Progenitor cell of endocrine pancreas (in vitro differentiated cells): Measurements from ENCODE around the gene CLOCK. TPM values are rescaled to one million over a fixed set of nuclear protein-coding genes. Genes with fewer than 3 reads are reported as not detected.

Source experiments
- DNase-seq: peaks from one replicate; pipeline ENCODE4 v3.0.0; 2021; ENCODE audit warnings: low spot score; ENCODE audit not compliant: unreplicated experiment
- H3K27ac Mint-ChIP-seq: 2 replicates; pipeline ENCODE4 v1.8.0; 2021; ENCODE audit warnings: mild to moderate bottlenecking, moderate library complexity, mixed read lengths
- H3K27me3 Mint-ChIP-seq: 2 replicates; pipeline ENCODE4 v1.8.0; 2021; ENCODE audit warnings: mixed read lengths
- H3K36me3 Mint-ChIP-seq: 2 replicates; pipeline ENCODE4 v1.8.0; 2022; ENCODE audit warnings: mixed read lengths; ENCODE audit not compliant: insufficient read depth
- H3K4me1 Mint-ChIP-seq: 2 replicates; pipeline ENCODE4 v1.8.0; 2021; ENCODE audit warnings: low read depth, mixed read lengths
- H3K4me3 Mint-ChIP-seq: 2 replicates; pipeline ENCODE4 v1.8.0; 2021; ENCODE audit warnings: low read depth, mild to moderate bottlenecking, moderate library complexity, mixed read lengths
- H3K9me3 Mint-ChIP-seq: 2 replicates; pipeline ENCODE4 v1.8.0; 2021; ENCODE audit warnings: low read depth, mixed read lengths
- CTCF ChIP-seq: fragments of 200-600 bp; sonication (generic); IDR thresholded peaks from one replicate; pipeline ENCODE4 v1.5.0; 2021; ENCODE audit warnings: antibody characterized with exemption, mild to moderate bottlenecking; ENCODE audit not compliant: unreplicated experiment
- total RNA-seq: library from RNA; stranded (reverse); gene quantifications from 2 replicates; pipeline ENCODE4 v1.2.1, GENCODE V29; 2021

Gene CLOCK
- total RNA-seq, 1 donor from 2014 or later: 16.0 TPM

- Mint-ChIP-seq H3K27ac (no peak overlapping the region), H3K36me3 (peaks cover 12% of the 10 kb centered on the region), H3K9me3 (peaks cover 17% of the 10 kb centered on the region), H3K4me3 (no peak overlapping the region), H3K4me1 (no peaks in the 10 kb centered on the region), H3K27me3 (no peaks in the 10 kb centered on the region)
- no peak for DNase-seq
- TF ChIP-seq CTCF: no peak
Observed at GRCh38 chr4:55512922-55513571, 33.7 kb downstream of the CLOCK start.

DNA sequence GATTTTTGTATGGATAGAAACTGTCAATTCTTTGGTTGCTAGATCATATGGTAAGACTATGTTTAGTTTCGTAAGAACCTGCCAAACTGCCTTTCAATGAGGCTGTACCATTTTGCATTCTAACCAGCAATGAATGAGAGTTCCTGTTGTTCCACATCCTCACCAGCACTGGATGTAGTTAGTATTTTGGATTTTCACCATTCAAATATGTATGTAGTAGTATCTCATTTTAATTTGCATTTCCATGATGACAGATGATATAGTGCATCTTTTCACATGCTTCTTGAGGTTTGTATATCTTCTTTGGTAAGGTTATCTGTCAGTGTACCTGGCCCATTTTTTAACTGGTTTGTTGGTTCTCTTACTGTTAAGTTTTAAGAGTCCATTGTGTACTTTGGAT is 34.6 kb downstream of the CLOCK start:
- no peak for TF ChIP-seq CTCF
- Mint-ChIP-seq H3K27ac (no peak overlapping the region), H3K4me3 (no peak overlapping the region), H3K27me3 (no peaks in the 10 kb centered on the region), H3K9me3 (peaks cover 17% of the 10 kb centered on the region), H3K4me1 (no peaks in the 10 kb centered on the region), H3K36me3 (peaks cover 14% of the 10 kb centered on the region)
- no peak for DNase-seq

GRCh38 chr4:55510685-55511084 is 36.0 kb downstream of the CLOCK start:
- Mint-ChIP-seq H3K36me3 (peaks cover 17% of the 10 kb centered on the region), H3K27me3 (no peaks in the 10 kb centered on the region), H3K4me3 (no peak overlapping the region), H3K9me3 (peaks cover 13% of the 10 kb centered on the region), H3K27ac (no peak overlapping the region), H3K4me1 (no peaks in the 10 kb centered on the region)
- no peak for TF ChIP-seq CTCF
- no peak for DNase-seq

GRCh38 chr4:55509266-55509665 is 37.4 kb downstream of the CLOCK start:
- no peak for TF ChIP-seq CTCF
- DNase-seq: no peak
- H3K27ac Mint-ChIP-seq: no peak overlapping the region
- H3K36me3 Mint-ChIP-seq: peaks cover 17% of the 10 kb centered on the region
- peaks cover 13% of the 10 kb centered on the region for H3K9me3 Mint-ChIP-seq
- no peak overlapping the region for H3K4me3 Mint-ChIP-seq
- no peaks in the 10 kb centered on the region for H3K27me3 Mint-ChIP-seq
- H3K4me1 Mint-ChIP-seq: no peaks in the 10 kb centered on the region

DNA sequence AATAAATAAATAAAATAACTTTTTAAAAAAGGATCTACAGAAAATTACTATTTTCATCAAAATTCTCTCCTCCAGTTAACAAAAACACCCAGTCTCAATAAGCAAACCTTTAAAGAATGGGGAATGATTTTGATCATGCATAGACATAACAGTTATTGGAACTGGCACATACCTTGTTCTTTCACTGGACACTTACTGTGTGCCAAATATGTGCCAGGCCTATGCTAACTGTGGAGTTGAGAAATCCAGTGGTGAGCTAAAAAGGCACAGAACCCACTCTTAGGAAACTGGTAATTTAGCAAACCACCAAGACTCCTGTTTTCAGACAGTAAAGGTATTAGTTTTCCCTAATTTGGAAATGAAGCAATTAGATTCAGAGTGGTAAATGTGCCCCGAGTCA is 39.1 kb downstream of the CLOCK start:
- Mint-ChIP-seq H3K36me3 (peaks cover 22% of the 10 kb centered on the region), H3K27ac (no peak overlapping the region), H3K4me1 (no peaks in the 10 kb centered on the region), H3K9me3 (peaks cover 8% of the 10 kb centered on the region), H3K27me3 (no peaks in the 10 kb centered on the region), H3K4me3 (no peak overlapping the region)
- no peak for DNase-seq
- no peak for TF ChIP-seq CTCF
